Osteocyte (in vitro differentiated cells): ENCODE results near the gene ST3GAL3. TPM values are rescaled to one million over a fixed set of nuclear protein-coding genes. Genes with fewer than 3 reads are reported as not detected.

Source experiments
- DNase-seq: peaks from one replicate; pipeline ENCODE4 v3.0.0; 2021; ENCODE audit warnings: mixed read lengths; ENCODE audit not compliant: unreplicated experiment; ENCODE audit errors: extremely low spot score
- H3K27ac Mint-ChIP-seq: one replicate; pipeline ENCODE4 v1.8.0; 2021; ENCODE audit warnings: mild to moderate bottlenecking, mixed read lengths; ENCODE audit not compliant: unreplicated experiment
- H3K27me3 Mint-ChIP-seq: one replicate; pipeline ENCODE4 v1.8.0; 2021; ENCODE audit warnings: mixed read lengths; ENCODE audit not compliant: unreplicated experiment
- H3K36me3 Mint-ChIP-seq: one replicate; pipeline ENCODE4 v1.8.0; 2021; ENCODE audit warnings: mixed read lengths; ENCODE audit not compliant: unreplicated experiment
- H3K4me1 Mint-ChIP-seq: one replicate; pipeline ENCODE4 v1.8.0; 2021; ENCODE audit warnings: mixed read lengths; ENCODE audit not compliant: unreplicated experiment
- H3K4me3 Mint-ChIP-seq: one replicate; pipeline ENCODE4 v1.8.0; 2021; ENCODE audit warnings: mild to moderate bottlenecking, moderate library complexity, mixed read lengths; ENCODE audit not compliant: unreplicated experiment
- H3K9me3 Mint-ChIP-seq: one replicate; pipeline ENCODE4 v1.8.0; 2021; ENCODE audit warnings: mixed read lengths; ENCODE audit not compliant: unreplicated experiment
- total RNA-seq: library from RNA; stranded (reverse); gene quantifications from 2 replicates; pipeline ENCODE4 v1.2.1, GENCODE V29; 2021
- TF ChIP-seq, protein P1 (sequence below): fragments of 200-600 bp; sonication (generic); IDR thresholded peaks from 2 replicates; pipeline ENCODE4 v1.5.0; 2021; ENCODE audit warnings: antibody characterized with exemption, mild to moderate bottlenecking, moderate library complexity

Gene ST3GAL3
- total RNA-seq, 1 donor from 2014 or later = 26.4 TPM

DNA sequence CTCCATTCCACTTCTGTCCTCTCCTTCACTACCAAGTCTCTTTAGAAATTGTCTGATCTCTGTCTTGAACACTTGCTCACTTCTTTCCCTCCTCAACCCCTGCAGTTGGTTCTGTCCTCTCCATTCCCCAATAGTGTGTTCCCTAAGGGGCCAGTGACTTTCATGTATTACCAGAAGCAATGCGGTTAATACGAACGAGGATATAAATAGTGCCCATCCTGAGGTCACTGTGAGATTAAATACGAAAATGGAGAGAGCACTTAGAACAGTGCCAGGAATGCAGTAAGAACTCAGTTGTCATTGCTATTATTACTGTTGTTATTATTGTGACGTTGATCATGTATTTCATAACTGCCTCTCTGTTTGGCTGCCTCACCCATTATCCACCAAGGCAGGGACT, 173.3 kb downstream of the ST3GAL3 start:
- no peaks in the 10 kb centered on the region for H3K36me3 Mint-ChIP-seq
- no peak for DNase-seq
- no peak overlapping the region for H3K4me3 Mint-ChIP-seq
- peaks cover 2% of the 10 kb centered on the region for H3K4me1 Mint-ChIP-seq
- TF ChIP-seq, protein P1, sequence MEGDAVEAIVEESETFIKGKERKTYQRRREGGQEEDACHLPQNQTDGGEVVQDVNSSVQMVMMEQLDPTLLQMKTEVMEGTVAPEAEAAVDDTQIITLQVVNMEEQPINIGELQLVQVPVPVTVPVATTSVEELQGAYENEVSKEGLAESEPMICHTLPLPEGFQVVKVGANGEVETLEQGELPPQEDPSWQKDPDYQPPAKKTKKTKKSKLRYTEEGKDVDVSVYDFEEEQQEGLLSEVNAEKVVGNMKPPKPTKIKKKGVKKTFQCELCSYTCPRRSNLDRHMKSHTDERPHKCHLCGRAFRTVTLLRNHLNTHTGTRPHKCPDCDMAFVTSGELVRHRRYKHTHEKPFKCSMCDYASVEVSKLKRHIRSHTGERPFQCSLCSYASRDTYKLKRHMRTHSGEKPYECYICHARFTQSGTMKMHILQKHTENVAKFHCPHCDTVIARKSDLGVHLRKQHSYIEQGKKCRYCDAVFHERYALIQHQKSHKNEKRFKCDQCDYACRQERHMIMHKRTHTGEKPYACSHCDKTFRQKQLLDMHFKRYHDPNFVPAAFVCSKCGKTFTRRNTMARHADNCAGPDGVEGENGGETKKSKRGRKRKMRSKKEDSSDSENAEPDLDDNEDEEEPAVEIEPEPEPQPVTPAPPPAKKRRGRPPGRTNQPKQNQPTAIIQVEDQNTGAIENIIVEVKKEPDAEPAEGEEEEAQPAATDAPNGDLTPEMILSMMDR = no peak
- no peaks in the 10 kb centered on the region for H3K27me3 Mint-ChIP-seq
- H3K27ac Mint-ChIP-seq = no peak overlapping the region
- H3K9me3 Mint-ChIP-seq = no peaks in the 10 kb centered on the region

DNA sequence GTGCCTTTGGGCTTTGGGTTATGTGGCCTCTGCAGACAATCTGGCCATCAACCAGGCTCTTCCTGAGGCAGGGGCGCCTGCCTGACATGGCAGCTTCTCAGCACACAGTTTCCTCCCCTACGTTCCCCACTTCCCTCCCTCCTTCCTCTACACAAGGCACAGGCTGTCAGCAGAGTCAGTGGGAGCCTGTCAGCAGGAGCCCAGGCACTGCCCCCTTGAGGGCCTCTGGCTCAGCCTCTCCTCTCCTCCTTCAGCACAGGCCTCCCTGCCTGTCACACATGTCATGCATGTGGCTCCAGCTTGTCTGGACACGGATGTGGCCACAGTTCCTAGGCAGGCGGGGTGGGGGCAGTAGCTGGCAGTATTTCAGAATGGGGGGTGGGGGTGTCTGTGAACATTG, 174.1 kb downstream of the ST3GAL3 start:
- no peak overlapping the region for H3K4me3 Mint-ChIP-seq
- H3K4me1 Mint-ChIP-seq = peaks cover 2% of the 10 kb centered on the region
- no peaks in the 10 kb centered on the region for H3K9me3 Mint-ChIP-seq
- DNase-seq = no peak
- no peak overlapping the region for H3K27ac Mint-ChIP-seq
- TF ChIP-seq, protein P1 = no peak
- peaks cover 3% of the 10 kb centered on the region for H3K36me3 Mint-ChIP-seq
- no peaks in the 10 kb centered on the region for H3K27me3 Mint-ChIP-seq

DNA sequence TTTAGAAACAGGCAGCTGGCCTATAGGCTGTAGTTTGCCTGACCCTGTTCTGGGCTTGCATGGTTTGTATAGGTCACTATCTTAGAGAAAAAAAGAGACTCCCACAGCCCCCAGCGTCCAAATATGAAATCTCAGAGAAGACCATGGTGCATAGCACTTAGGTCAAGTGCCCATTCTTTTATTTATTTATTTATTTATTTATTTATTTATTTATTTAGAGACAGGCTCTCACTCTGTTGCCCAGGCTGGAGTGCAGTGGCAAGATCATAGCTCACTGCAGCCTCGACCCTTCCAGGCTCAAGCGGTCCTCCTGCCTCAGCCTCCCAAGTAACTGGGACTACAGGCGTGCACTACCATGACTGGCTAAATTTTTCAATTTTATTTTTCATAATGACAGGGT, 175.4 kb downstream of the ST3GAL3 start:
- no peak for DNase-seq
- H3K4me1 Mint-ChIP-seq = peaks cover 2% of the 10 kb centered on the region
- H3K27me3 Mint-ChIP-seq = no peaks in the 10 kb centered on the region
- no peak overlapping the region for H3K4me3 Mint-ChIP-seq
- TF ChIP-seq, protein P1 = no peak
- no peaks in the 10 kb centered on the region for H3K9me3 Mint-ChIP-seq
- no peak overlapping the region for H3K27ac Mint-ChIP-seq
- peaks cover 3% of the 10 kb centered on the region for H3K36me3 Mint-ChIP-seq

DNA sequence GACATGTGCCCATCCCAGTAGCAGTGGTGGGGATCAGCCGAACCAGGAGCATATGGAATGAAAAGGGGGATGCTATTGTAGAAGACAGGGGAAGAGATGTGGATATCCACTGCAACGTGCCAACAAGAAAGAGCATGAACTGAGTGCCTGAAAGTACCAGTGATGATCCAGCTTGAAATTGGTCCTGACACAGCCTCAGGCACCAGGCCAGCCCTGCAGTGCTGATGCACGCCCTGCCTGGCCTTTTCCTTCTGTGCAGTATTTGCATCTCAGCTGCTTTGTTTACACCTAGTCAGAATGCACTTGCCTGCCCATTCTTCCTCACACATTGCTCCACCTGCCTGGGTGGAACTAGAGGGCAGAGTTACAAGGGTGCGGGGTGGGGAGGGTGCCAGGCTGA, 176.0 kb downstream of the ST3GAL3 start:
- no peak for DNase-seq
- no peaks in the 10 kb centered on the region for H3K9me3 Mint-ChIP-seq
- H3K27me3 Mint-ChIP-seq = no peaks in the 10 kb centered on the region
- H3K4me1 Mint-ChIP-seq = peaks cover 2% of the 10 kb centered on the region
- no peak overlapping the region for H3K4me3 Mint-ChIP-seq
- H3K27ac Mint-ChIP-seq = no peak overlapping the region
- TF ChIP-seq, protein P1 = no peak
- H3K36me3 Mint-ChIP-seq = peaks cover 3% of the 10 kb centered on the region

DNA sequence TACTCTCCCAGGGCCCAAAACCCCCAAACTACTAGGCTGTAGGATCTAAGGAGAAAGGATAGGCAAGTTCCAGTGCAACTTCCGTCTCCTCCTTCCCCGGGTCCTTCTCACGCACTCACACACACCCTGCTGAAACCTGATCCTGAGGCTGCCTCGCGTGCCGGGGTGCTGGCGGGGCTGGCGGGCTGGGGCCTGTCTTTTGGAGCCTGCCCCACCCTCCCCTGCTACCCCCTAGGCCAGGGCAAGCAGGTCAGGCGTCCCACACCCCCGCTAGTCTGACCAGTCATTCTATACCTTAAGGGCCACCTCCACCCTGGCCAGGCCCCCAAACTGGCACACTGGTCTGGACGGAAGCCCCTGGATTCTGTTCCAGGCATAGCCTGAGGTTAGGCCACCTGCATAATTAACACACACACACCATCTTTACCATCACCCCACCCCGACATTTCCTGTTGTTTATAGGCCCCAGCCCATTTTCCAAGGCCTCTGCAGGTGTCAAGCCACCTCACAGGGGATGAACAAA, 178.0 kb downstream of the ST3GAL3 start:
- H3K27ac Mint-ChIP-seq = no peak overlapping the region
- H3K4me1 Mint-ChIP-seq = peaks cover 2% of the 10 kb centered on the region
- peaks cover 3% of the 10 kb centered on the region for H3K36me3 Mint-ChIP-seq
- TF ChIP-seq, protein P1 = no peak
- H3K9me3 Mint-ChIP-seq = no peaks in the 10 kb centered on the region
- H3K4me3 Mint-ChIP-seq = no peak overlapping the region
- DNase-seq = no peak
- H3K27me3 Mint-ChIP-seq = no peaks in the 10 kb centered on the region
